CD4-positive, alpha-beta T cell treated with Interleukin-17A for 4 hours (primary cell): ENCODE results near the gene C5orf15.
"Not testable (repeated sequence)": the region's sequence is repeated elsewhere in the genome, so short reads cannot be mapped to it uniquely, and the experiment has no call there.

Source experiments
- DNase-seq: peaks from one replicate; pipeline ENCODE4 v3.0.0-alpha.2; 2020; ENCODE audit warnings: mixed read lengths

C5orf15 gene

GRCh38 chr5:133962131-133962530, 6.3 kb downstream of the C5orf15 start:
- no peak for DNase-seq

GRCh38 chr5:133959643-133960042, 8.8 kb downstream of the C5orf15 start:
- no peak for DNase-seq

- no peak for DNase-seq
Observed at GRCh38 chr5:133957591-133957990, 10.8 kb downstream of the C5orf15 start.

- DNase-seq = no peak
Observed at GRCh38 chr5:133957080-133957479, 11.3 kb downstream of the C5orf15 start.

GRCh38 chr5:133956196-133956595, 12.2 kb downstream of the C5orf15 start:
- not testable (repeated sequence) for DNase-seq

- no peak for DNase-seq
Observed at GRCh38 chr5:133953568-133954145, 14.8 kb downstream of the C5orf15 start.

GRCh38 chr5:133952729-133953567, 15.5 kb downstream of the C5orf15 start:
- DNase-seq = no peak

- no peak for DNase-seq
Observed at GRCh38 chr5:133950821-133951612, 17.4 kb downstream of the C5orf15 start.

GRCh38 chr5:133948721-133949120, 19.7 kb downstream of the C5orf15 start:
- no peak for DNase-seq

- no peak for DNase-seq
Observed at GRCh38 chr5:133947431-133947841, 21.0 kb downstream of the C5orf15 start.

- DNase-seq = no peak
Observed at GRCh38 chr5:133945568-133945967, 22.9 kb downstream of the C5orf15 start.

- DNase-seq = peak; percentile 30
Observed at GRCh38 chr5:133944263-133945185, 23.9 kb downstream of the C5orf15 start.

- no peak for DNase-seq
Observed at GRCh38 chr5:133943475-133943817, 25.0 kb downstream of the C5orf15 start.

- no peak for DNase-seq
Observed at GRCh38 chr5:133942614-133943474, 25.6 kb downstream of the C5orf15 start.

- DNase-seq = no peak
Observed at GRCh38 chr5:133941456-133942196, 26.8 kb downstream of the C5orf15 start.

- no peak for DNase-seq
Observed at GRCh38 chr5:133939668-133940067, 28.8 kb downstream of the C5orf15 start.

GRCh38 chr5:133938929-133939328, 29.5 kb downstream of the C5orf15 start:
- no peak for DNase-seq

GRCh38 chr5:133938039-133938821, 30.2 kb downstream of the C5orf15 start:
- no peak for DNase-seq

GRCh38 chr5:133937628-133938027, 30.8 kb downstream of the C5orf15 start:
- DNase-seq = not testable (repeated sequence)

- DNase-seq = no peak
Observed at GRCh38 chr5:133936651-133937015, 31.8 kb downstream of the C5orf15 start.
